Pancreas (tissue), 10 donors: Measurements from ENCODE around the gene VWA3A. TPM values are rescaled to one million over a fixed set of nuclear protein-coding genes. Genes with fewer than 3 reads are reported as not detected.

Experiments used
- ATAC-seq, 4 donors: fragments of 200-7000 bp; cut with Tn5 transposase; one replicate each; pipeline versions ENCODE4 v1.8.0 to v1.9.1; 2020; ENCODE audit warnings: mild to moderate bottlenecking in 4 of 4, moderate library complexity in 4 of 4
- DNase-seq, 6 donors: peaks; one replicate each; pipeline ENCODE4 v3.0.0-alpha.2; 2020
- FAIRE-seq: peaks from 2 replicates; lab custom pipeline; 2012; peaks lifted over from hg19 to GRCh38; lab: Jason Lieb, UNC
- H3K27ac ChIP-seq, 4 donors: fragments of 200-600 bp; sonication (generic); 1 replicate in 3 of 4; 2 replicates in 1 of 4; pipeline versions ENCODE4 v1.5.0 to v1.8.0; 2020
- H3K27me3 ChIP-seq, 4 donors: fragments of 200-600 bp; one replicate each; pipeline ENCODE4 v1.8.0; 2021
- H3K36me3 ChIP-seq, 3 donors: fragments of 200-600 bp; sonication (generic) in 1 of 3; one replicate each; pipeline versions ENCODE4 v1.5.0 to v1.8.0; 2020 to 2021
- H3K4me1 ChIP-seq, 3 donors: fragments of 200-600 bp; one replicate each; pipeline ENCODE4 v1.8.0; 2021
- H3K4me3 ChIP-seq, 4 donors: fragments of 200-600 bp; sonication (generic) in 2 of 4; one replicate each; pipeline versions ENCODE4 v1.5.0 to v1.8.0; 2020 to 2021
- H3K9me3 ChIP-seq, 4 donors: fragments of 200-600 bp; one replicate each; pipeline ENCODE4 v1.8.0; 2021
- WGBS, 2 donors: extraction: QIAGEN DNeasy Blood & Tissue Kit; methylation state at CpG; one replicate each; pipeline ENCODE4 v1.1.7; 2013; 5-methylcytosine and 5-hydroxymethylcytosine counted together
- intact Hi-C, 3 donors: fragments of 100-400 bp; cut with DNase I; formaldehyde crosslinking; loops; one replicate each; pipeline versions ENCODE4 v1.11.1 to v1.14.2; 2022
- polyA plus RNA-seq, 2 donors: library from polyadenylated mRNA; stranded (reverse); fragments of 200-250 nt; gene quantifications; one replicate each; pipeline ENCODE4 v1.2.3, GENCODE V29; 2013
- total RNA-seq, 6 donors: library from RNA; stranded (reverse); fragmentation: NEBNext Ultra II Directional in 4 of 6; extraction: Animal tissue kit (Norgen Biotek cat#: 25700) in 4 of 6; gene quantifications; one replicate each; pipeline versions ENCODE4 v1.2.1 to v1.2.4, GENCODE V29; 2021 to 2023
- TF ChIP-seq, protein P1 (sequence below), 4 donors: fragments of 200-600 bp; sonication (generic) in 3 of 4; IDR thresholded peaks; one replicate each; pipeline versions ENCODE4 v1.5.0 to v1.8.0; 2021; ENCODE audit warnings: antibody characterized with exemption in 4 of 4
- donor health status: healthy with polysubstance abuse.
- donor health status: DM: no; HTN: no; CAD: no; lungs with moderate emphysema.
- donor health status: DM: no; HTN: no; CAD: no.
- donor health status: control.
- donor health status: control.
- donor health status: Bipolar disorder and iron deficiency.
- donor health status: DM: yes; HTN: yes; CAD: no.
- donor health status: DM: no; HTN: no; CAD: no.
- donor health status: DM: no; HTN: no; CAD: no.
- donor health status: DM: yes; HTN: yes; CAD: no.

Gene VWA3A
- total and polyA plus RNA-seq, 8 donors, result 0.06 to 0.24 (median 0.09) TPM; not detected in 3

DNA sequence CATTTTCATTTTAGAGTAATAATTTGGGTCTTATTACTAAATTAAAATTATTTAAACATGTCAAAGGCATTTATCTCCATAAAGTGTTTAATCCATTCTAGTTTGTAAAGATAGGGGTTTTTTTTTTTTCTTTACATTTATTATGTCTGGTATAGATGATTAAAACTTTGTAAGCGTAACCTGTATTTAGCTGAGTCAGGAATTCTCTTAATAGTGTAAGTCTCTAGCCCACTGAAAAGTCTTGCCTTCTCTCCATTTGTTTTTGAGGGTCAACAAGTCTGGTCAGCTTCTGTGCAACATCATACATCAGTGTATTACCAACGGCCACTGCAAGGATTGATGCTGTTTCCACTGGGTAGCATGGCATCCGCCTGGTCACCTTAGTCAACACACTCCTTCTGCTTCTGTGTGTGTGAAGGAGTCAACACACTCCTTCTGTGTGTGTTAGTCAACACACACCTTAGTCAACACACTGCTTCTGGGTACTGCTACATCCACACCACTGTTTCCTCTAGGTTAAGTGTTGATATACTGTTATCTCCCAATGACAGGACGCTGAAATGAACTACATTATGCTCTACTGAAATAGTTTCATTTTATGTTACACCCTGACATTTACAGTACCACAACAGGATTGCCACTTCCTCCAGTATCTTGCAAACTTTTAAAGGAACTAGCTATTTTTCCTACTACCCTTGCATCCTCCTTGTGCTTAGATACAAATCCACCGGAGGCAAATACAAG lies 37.3 kb upstream of the VWA3A start:
- FAIRE-seq, result no peak
- DNase-seq, result no peak
- Histone ChIP-seq H3K4me1 (no peaks in the 10 kb centered on the region), H3K36me3 (no peaks in the 10 kb centered on the region), H3K9me3 (no peaks in the 10 kb centered on the region), H3K27me3 (no peaks in the 10 kb centered on the region), H3K27ac (no peak overlapping the region), H3K4me3 (no peak overlapping the region)
- TF ChIP-seq, protein P1, sequence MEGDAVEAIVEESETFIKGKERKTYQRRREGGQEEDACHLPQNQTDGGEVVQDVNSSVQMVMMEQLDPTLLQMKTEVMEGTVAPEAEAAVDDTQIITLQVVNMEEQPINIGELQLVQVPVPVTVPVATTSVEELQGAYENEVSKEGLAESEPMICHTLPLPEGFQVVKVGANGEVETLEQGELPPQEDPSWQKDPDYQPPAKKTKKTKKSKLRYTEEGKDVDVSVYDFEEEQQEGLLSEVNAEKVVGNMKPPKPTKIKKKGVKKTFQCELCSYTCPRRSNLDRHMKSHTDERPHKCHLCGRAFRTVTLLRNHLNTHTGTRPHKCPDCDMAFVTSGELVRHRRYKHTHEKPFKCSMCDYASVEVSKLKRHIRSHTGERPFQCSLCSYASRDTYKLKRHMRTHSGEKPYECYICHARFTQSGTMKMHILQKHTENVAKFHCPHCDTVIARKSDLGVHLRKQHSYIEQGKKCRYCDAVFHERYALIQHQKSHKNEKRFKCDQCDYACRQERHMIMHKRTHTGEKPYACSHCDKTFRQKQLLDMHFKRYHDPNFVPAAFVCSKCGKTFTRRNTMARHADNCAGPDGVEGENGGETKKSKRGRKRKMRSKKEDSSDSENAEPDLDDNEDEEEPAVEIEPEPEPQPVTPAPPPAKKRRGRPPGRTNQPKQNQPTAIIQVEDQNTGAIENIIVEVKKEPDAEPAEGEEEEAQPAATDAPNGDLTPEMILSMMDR (IDR thresholded peaks at IDR 0.05), result no peak
- intact Hi-C loops, result no loop called here
- ATAC-seq, result no peak
- 79 to 83% methylated on average over 5 of the region's 5 CpGs for WGBS, 2 donors

DNA sequence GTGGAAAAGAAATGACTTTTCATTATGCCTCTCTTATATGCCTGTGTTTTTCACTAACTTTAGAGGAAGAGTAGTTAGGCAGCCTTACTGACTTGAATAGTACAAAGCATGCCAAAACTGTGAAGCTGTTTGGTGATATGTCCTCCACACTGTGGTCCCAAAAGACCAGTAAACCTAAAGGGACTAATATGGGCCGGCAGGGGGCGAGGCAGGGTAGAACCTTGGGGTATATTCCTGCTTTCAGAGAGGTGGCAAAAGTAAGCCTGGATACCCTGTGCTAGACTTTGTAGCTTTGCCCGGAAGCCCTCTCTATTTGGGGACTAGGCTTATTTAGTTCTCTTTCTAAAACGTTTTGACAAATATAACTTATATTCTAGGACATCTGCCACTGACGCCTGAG lies 36.5 kb upstream of the VWA3A start:
- ATAC-seq (no peak), DNase-seq (no peak), FAIRE-seq (no peak)
- H3K36me3 ChIP-seq, result no peaks in the 10 kb centered on the region
- TF ChIP-seq, protein P1 (IDR thresholded peaks at IDR 0.05), result no peak
- H3K4me1 ChIP-seq, result no peaks in the 10 kb centered on the region
- no peak overlapping the region for H3K27ac ChIP-seq
- intact Hi-C loops, result no loop called here
- no peak overlapping the region for H3K4me3 ChIP-seq
- H3K27me3 ChIP-seq, result no peaks in the 10 kb centered on the region
- no peaks in the 10 kb centered on the region for H3K9me3 ChIP-seq
- WGBS, 2 donors, result 74 to 79% methylated on average over 5 of the region's 5 CpGs

DNA sequence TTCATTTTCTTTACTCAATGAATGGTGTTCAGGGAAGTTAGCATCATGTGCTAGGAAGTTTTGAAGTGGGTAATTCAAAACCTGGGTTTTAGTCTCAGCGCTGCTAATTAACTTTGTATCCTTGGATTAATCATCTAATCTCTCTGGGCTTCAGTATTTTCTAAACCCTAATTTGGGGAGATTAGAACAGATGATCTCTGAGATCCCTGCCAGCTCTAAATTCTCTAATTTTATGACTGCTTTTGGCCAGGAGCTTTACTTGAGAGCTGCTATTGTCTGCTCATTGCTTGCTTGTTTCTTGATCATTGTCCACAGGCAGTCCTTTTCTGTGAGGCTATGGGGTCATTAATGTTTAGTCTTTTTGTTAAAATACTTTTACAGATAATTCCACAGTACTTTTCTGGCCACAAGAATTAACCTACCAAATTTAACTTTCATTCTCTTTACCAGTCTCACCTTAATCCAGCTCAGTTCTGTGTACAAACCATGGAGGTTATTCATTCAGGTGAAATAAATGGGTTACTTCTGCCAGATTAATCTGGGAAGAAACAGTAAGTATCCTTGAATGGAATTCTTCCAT lies 28.4 kb upstream of the VWA3A start:
- TF ChIP-seq, protein P1 (IDR thresholded peaks at IDR 0.05), result no peak
- no peaks in the 10 kb centered on the region for H3K9me3 ChIP-seq
- no peak overlapping the region for H3K4me3 ChIP-seq
- no peaks in the 10 kb centered on the region for H3K27me3 ChIP-seq
- no peaks in the 10 kb centered on the region for H3K36me3 ChIP-seq
- H3K4me1 ChIP-seq, result no peaks in the 10 kb centered on the region
- intact Hi-C loops, result no loop called here
- FAIRE-seq (no peak), DNase-seq (no peak), ATAC-seq (no peak)
- no peak overlapping the region for H3K27ac ChIP-seq
- WGBS, 2 donors, result 86 to 88% methylated on average over 1 of the region's 1 CpG

DNA sequence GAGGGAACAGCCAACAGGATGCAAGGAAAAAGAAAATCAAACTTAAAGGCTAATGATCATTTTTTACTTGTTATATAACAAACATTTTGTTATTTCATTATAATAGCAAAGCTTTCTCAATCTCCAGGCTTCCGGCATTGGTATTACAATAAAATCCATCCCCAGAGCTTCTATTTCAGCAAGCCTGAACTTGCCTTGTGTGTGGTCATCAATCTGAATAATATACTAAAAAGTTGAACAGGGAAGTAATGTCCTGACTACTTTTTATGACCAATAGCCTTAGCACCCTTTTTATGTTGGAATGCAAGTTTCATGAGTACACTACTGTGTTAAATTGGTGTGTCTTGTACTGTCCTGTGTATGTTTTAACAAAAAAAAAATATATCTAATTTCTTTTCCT lies 27.1 kb upstream of the VWA3A start:
- WGBS, 2 donors, result 91 to 97% methylated on average over 1 of the region's 1 CpG
- FAIRE-seq (no peak), DNase-seq (no peak), ATAC-seq (no peak)
- Histone ChIP-seq H3K36me3 (no peaks in the 10 kb centered on the region), H3K4me3 (no peak overlapping the region), H3K27me3 (no peaks in the 10 kb centered on the region), H3K4me1 (peaks cover 0 to 2% (median 1%) of the 10 kb centered on the region in 3 donors), H3K9me3 (no peaks in the 10 kb centered on the region), H3K27ac (no peak overlapping the region)
- TF ChIP-seq, protein P1 (IDR thresholded peaks at IDR 0.05), result no peak
- intact Hi-C loops, result no loop called here
